ENCODE measurements around the gene EXOC6B.

DNA sequence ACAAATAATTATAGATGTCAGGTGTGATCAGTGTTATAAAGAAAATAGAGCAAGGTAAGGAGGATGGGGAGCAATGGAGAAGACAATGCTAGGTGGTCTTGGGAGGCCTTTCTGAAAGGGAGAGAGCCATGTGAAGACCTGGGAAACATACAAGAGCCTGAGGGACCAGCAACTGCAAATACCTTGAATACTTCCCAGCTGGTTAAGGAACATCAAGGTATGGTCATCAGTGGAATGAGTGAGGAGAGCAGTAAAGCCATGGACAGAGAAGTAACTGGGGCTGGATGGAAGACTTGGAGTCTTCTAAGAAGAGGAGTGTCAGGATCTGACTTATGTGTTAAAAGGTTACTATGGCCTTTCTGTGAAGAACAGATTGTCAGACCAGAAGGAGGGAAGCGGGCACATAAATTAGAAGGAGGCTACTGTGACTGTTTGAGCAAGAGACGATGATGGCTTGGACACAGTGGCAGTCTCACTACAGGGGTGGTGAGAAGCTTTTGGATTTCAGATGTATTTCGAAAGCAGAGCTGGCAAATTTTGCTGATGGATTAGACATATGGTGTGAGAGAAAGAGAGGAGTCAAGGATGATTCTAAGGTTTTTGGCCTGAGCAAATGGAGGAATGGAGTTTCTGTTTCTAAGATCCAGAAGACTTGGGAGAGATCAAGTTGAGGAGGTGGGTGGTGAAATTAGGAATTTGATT lies 22.8 kb upstream of the EXOC6B start:
- TF ChIP-seq, protein P1, sequence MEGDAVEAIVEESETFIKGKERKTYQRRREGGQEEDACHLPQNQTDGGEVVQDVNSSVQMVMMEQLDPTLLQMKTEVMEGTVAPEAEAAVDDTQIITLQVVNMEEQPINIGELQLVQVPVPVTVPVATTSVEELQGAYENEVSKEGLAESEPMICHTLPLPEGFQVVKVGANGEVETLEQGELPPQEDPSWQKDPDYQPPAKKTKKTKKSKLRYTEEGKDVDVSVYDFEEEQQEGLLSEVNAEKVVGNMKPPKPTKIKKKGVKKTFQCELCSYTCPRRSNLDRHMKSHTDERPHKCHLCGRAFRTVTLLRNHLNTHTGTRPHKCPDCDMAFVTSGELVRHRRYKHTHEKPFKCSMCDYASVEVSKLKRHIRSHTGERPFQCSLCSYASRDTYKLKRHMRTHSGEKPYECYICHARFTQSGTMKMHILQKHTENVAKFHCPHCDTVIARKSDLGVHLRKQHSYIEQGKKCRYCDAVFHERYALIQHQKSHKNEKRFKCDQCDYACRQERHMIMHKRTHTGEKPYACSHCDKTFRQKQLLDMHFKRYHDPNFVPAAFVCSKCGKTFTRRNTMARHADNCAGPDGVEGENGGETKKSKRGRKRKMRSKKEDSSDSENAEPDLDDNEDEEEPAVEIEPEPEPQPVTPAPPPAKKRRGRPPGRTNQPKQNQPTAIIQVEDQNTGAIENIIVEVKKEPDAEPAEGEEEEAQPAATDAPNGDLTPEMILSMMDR (IDR thresholded peaks at IDR 0.05): no peak
- TF ChIP-seq POLR2A (IDR thresholded peaks at IDR 0.05): no peak
